EL (cell line): Measurements from ENCODE around the gene BPGM.

Experiments used
- DNase-seq: peaks from one replicate; pipeline ENCODE4 v3.0.0-alpha.2; 2016

The BPGM gene

DNA sequence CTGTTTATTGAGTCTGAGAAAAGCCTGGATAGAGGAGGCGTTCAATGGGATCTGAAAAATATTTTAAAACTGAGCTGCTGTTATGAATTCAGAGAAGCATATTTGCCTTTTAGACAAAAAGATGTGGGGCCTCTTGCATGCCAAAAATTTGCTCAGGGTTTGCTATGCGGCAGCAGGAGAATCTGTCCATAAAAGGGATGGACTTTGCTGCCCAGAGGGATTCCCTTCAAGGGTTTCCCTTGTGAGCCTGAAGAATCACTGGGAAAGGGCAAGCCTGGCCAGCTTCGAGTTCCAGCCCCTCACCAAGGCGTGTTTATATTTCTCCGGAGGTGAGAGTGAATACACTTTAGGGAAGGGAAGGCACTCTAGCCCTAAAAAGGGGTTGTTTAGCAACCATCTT is 77.2 kb downstream of the BPGM start:
- no peak for DNase-seq

DNA sequence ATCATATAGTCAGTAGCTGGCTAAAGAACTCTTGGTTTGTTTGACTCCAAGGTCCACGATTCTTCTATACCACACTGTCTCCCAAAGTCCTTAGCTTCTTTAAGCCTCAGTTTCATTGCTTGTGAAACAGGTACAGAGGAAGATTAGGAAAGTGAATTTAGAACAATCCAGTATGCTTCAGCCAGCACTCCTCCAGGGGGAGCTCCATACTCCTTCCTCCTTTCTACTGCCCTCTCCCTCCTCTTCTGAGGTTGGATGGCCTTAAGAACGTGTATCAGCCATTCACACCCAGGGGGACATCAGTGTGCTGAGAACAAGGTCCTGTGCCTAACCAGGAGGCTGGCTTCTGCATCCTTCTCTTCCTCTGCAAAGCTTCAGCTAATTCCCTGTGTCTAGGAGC is 78.0 kb downstream of the BPGM start:
- peak; percentile 68 for DNase-seq

DNA sequence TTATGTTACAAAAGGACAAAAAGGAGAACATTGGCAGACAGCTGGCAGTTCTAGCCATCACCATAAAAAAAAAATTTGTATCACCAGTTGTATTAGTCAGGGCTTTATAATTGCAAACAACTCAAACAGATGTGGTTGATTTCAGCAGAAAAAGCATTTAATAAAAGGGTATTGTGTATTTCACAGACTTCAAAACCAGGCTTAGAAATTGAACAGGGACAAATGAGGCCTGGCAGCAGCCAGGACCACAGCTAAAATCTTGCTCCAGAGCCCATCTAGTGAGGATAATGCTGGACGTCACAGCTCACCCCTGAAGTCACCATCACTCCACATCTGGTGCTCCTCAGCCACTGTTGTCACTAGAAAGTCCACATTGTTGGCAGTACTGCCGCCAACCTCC is 79.9 kb downstream of the BPGM start:
- no peak for DNase-seq

DNA sequence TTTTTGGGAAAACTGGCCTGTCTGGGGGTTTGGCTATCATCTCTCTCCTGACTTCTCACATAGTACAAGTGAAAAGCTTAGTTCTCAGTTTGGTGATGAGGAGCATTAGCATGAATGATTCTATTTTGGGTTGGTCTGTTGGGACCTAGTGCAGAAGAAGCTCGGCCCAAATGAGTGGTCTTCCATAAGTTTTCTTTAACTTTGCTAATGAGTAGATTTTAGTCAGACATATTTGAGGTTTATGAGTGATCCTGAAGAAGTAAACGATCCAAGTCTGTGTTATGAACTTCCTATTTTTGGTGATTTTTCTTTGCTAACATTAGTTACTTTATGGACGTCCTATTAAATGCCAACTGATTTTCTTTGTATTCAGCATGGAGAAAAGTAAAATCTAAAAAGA is 81.1 kb downstream of the BPGM start:
- no peak for DNase-seq
